Endothelial cell of umbilical vein (primary cell): ENCODE data around the gene OR2M3.

Experiments
- EZH2 ChIP-seq: IDR thresholded peaks from 2 replicates; pipeline ENCODE4 v1.6.1; 2012; ENCODE audit warnings: borderline replicate concordance, low read depth, mild to moderate bottlenecking, moderate library complexity, low read length, inconsistent platforms; ENCODE audit not compliant: severe bottlenecking
- FOS ChIP-seq: IDR thresholded peaks from 2 replicates; pipeline ENCODE4 v1.6.1; 2011; ENCODE audit warnings: mild to moderate bottlenecking, low read length, moderate library complexity, borderline replicate concordance; ENCODE audit not compliant: insufficient read depth
- GATA2 ChIP-seq: IDR thresholded peaks from 2 replicates; pipeline ENCODE4 v1.7.0; 2011; ENCODE audit warnings: low read depth, mild to moderate bottlenecking, moderate library complexity, mixed read lengths, low read length; ENCODE audit not compliant: insufficient read length, insufficient read depth
- JUN ChIP-seq: IDR thresholded peaks from 2 replicates; pipeline ENCODE4 v1.6.1; 2011; ENCODE audit warnings: borderline replicate concordance, low read depth; ENCODE audit not compliant: insufficient read length, insufficient read depth
- MYC ChIP-seq: IDR thresholded peaks from one replicate; pipeline ENCODE4 v1.6.1; 2011; ENCODE audit warnings: mild to moderate bottlenecking, low read depth, low read length
- POLR2A ChIP-seq: IDR thresholded peaks from 2 replicates; pipeline ENCODE4 v1.6.1; 2012; ENCODE audit warnings: low read depth, mild to moderate bottlenecking, control low read depth, low read length
- POLR2AphosphoS5 ChIP-seq: IDR thresholded peaks from 2 replicates; pipeline ENCODE4 v1.6.1; 2012; ENCODE audit warnings: low read depth, mild to moderate bottlenecking, control low read depth, low read length, moderate library complexity; ENCODE audit not compliant: insufficient read depth
- TF ChIP-seq, protein P1 (sequence below), 2 donors: IDR thresholded peaks; 1 replicate in 1 of 2; 2 replicates in 1 of 2; pipeline ENCODE4 v1.5.1; 2011; ENCODE audit warnings: low read length in 2 of 2, mild to moderate bottlenecking in 2 of 2, moderate library complexity in 2 of 2, control low read depth in 1 of 2, inconsistent platforms in 1 of 2, low read depth in 1 of 2; ENCODE audit not compliant: insufficient read depth in 1 of 2; ENCODE audit errors: extremely low read depth in 1 of 2
- TF ChIP-seq, protein P2 (sequence below): IDR thresholded peaks from 2 replicates; pipeline ENCODE4 v1.6.1; 2011; ENCODE audit not compliant: insufficient read depth, insufficient read length

DNA sequence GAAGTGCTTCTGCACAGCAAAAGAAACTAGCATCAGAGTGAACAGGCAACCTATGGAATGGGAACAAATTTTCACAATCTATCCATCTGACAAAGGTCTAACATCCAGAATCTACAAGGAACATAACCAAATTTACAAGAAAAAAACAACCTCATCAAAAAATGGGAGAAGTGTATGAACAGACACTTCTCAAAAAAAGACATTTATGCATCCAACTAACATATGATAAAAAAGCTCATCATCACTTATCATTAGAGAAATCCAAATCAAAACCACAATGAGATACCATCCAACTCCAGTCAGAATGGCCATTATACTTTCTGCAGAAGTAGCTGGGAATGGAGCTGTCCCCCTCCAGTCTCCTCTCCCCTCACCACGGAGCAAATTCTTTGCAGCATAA is 2.9 kb upstream of the OR2M3 start:
- TF ChIP-seq, protein P1, sequence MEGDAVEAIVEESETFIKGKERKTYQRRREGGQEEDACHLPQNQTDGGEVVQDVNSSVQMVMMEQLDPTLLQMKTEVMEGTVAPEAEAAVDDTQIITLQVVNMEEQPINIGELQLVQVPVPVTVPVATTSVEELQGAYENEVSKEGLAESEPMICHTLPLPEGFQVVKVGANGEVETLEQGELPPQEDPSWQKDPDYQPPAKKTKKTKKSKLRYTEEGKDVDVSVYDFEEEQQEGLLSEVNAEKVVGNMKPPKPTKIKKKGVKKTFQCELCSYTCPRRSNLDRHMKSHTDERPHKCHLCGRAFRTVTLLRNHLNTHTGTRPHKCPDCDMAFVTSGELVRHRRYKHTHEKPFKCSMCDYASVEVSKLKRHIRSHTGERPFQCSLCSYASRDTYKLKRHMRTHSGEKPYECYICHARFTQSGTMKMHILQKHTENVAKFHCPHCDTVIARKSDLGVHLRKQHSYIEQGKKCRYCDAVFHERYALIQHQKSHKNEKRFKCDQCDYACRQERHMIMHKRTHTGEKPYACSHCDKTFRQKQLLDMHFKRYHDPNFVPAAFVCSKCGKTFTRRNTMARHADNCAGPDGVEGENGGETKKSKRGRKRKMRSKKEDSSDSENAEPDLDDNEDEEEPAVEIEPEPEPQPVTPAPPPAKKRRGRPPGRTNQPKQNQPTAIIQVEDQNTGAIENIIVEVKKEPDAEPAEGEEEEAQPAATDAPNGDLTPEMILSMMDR (IDR thresholded peaks at IDR 0.05; ENCODE audit: extremely low read depth in 1 of 2, insufficient read depth in 1 of 2, low read depth in 1 of 2, low read length in 2 of 2), result no peak
- TF ChIP-seq POLR2A, result no peak
- TF ChIP-seq POLR2AphosphoS5, result no peak
- no peak for TF ChIP-seq FOS
- TF ChIP-seq, protein P2, sequence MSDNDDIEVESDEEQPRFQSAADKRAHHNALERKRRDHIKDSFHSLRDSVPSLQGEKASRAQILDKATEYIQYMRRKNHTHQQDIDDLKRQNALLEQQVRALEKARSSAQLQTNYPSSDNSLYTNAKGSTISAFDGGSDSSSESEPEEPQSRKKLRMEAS, result no peak
- TF ChIP-seq GATA2, result no peak
- no peak for TF ChIP-seq EZH2
- TF ChIP-seq JUN, result no peak
- TF ChIP-seq MYC, result no peak
